GM19468 (cell line): ENCODE results near the gene ZNF317.

ENCODE experiments used
- ATAC-seq: cut with Tn5 transposase; IDR thresholded peaks from one replicate; pipeline ENCODE4 v1.9.1; 2021; ENCODE audit warnings: mild to moderate bottlenecking, moderate library complexity, moderate number of reproducible peaks; ENCODE audit not compliant: unreplicated experiment; ENCODE audit errors: extremely low read depth

The ZNF317 gene

GRCh38 chr19:9140159-9140874 lies at the start of gene ZNF317:
Gene ZNF317, plus strand, starts transcription at chr19:9140397. Its CDS starts 15,620 bp downstream, at chr19:9156017.
- ATAC-seq = peak; percentile 74

GRCh38 chr19:9107375-9107774 lies 32.8 kb upstream of the ZNF317 start, which contains the start of gene OR7G2:
Gene OR7G2, minus strand, starts transcription at chr19:9107475. Its CDS starts 4,232 bp downstream, at chr19:9103243.
- ATAC-seq = no peak

- no peak for ATAC-seq
Measured at GRCh38 chr19:9109959-9110358, 30.2 kb upstream of the ZNF317 start.

GRCh38 chr19:9115307-9115813 lies 24.8 kb upstream of the ZNF317 start, which contains the start of gene OR7G1:
Gene OR7G1, minus strand, starts transcription at chr19:9115763. Its CDS starts 0 bp downstream, at chr19:9115763.
- no peak for ATAC-seq

GRCh38 chr19:9116547-9116946 lies 23.6 kb upstream of the ZNF317 start:
- no peak for ATAC-seq

- no peak for ATAC-seq
Measured at GRCh38 chr19:9126900-9127405, 13.2 kb upstream of the ZNF317 start, which contains the start of gene OR7G3. Gene OR7G3, minus strand, starts transcription at chr19:9126950. Its CDS starts 0 bp downstream, at chr19:9126950.

GRCh38 chr19:9128171-9128570 lies 12.0 kb upstream of the ZNF317 start:
- ATAC-seq = no peak

GRCh38 chr19:9130965-9131364 lies 9.2 kb upstream of the ZNF317 start:
- no peak for ATAC-seq

GRCh38 chr19:9132422-9132821 lies 7.8 kb upstream of the ZNF317 start:
- no peak for ATAC-seq

- no peak for ATAC-seq
Measured at GRCh38 chr19:9139609-9140158, 513 bp upstream of the ZNF317 start.

GRCh38 chr19:9144920-9145319 lies 4.7 kb downstream of the ZNF317 start:
- no peak for ATAC-seq

GRCh38 chr19:9146882-9147281 lies 6.7 kb downstream of the ZNF317 start:
- ATAC-seq = no peak

- ATAC-seq = no peak
Measured at GRCh38 chr19:9148697-9149096, 8.5 kb downstream of the ZNF317 start.

- no peak for ATAC-seq
Measured at GRCh38 chr19:9149997-9150396, 9.8 kb downstream of the ZNF317 start.

GRCh38 chr19:9150650-9151049 lies 10.5 kb downstream of the ZNF317 start:
- ATAC-seq = no peak

- ATAC-seq = no peak
Measured at GRCh38 chr19:9151367-9151766, 11.2 kb downstream of the ZNF317 start.

- no peak for ATAC-seq
Measured at GRCh38 chr19:9155591-9155990, 15.4 kb downstream of the ZNF317 start.

- no peak for ATAC-seq
Measured at GRCh38 chr19:9156304-9156703, 16.1 kb downstream of the ZNF317 start.

GRCh38 chr19:9159891-9160290 lies 19.7 kb downstream of the ZNF317 start:
- no peak for ATAC-seq

GRCh38 chr19:9161427-9161826 lies 21.2 kb downstream of the ZNF317 start:
- no peak for ATAC-seq

- ATAC-seq = no peak
Measured at GRCh38 chr19:9165261-9165660, 25.1 kb downstream of the ZNF317 start.
